HG03378 (cell line): ENCODE results near the gene PPP3CA.

Experiments
- ATAC-seq: cut with Tn5 transposase; IDR thresholded peaks from one replicate; pipeline ENCODE4 v1.9.1; 2021; ENCODE audit warnings: mild to moderate bottlenecking, moderate library complexity; ENCODE audit not compliant: unreplicated experiment

PPP3CA gene

DNA sequence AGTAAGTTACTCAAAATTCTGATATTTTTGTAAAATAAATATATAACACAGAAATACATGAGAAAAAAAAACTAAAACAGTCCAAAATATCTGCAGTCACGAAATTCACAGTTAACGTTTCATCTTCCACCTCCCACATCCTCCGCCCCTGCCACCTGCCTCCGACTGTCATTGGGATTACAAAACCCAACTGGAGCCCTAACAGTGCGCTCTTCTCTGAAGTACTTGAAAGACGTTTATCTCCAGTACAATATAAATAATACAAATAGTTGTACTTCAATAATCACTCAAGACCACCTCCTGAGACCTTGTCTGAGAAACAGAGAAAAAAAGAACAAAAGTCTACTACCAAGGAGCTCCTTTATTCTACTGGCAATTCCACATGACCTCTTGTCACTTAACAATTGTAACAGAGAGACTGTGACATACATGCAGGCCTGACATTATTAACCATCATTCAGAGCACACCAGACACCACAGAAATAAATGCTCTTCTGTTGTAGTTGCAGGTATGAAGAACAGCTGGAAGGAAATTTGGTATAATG is 280.6 kb downstream of the PPP3CA start:
- no peak for ATAC-seq

DNA sequence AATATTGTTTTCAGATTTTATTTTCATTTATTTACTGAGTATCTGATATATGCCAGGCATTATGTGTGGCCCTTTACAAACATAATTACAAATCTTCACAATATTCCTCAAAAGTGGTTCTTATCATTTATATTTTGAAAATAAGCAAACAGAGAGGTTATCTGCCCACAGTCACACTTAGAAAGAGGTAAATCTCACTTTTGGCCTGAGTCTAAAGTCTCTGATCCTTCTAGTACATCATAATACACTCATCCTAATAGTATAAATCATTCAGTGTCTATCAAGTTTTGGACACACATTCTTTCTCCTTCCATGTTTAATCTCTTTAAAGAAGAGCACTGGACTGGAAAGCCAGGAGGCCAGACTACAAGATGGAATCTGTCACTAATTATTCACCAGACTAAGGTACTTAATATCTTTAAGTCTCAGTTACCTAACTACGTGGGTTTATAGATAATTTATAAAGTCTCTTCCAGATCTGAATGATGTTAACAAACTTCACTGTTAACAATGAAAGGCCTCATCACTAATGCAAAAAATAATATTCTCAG is 281.3 kb downstream of the PPP3CA start:
- no peak for ATAC-seq

DNA sequence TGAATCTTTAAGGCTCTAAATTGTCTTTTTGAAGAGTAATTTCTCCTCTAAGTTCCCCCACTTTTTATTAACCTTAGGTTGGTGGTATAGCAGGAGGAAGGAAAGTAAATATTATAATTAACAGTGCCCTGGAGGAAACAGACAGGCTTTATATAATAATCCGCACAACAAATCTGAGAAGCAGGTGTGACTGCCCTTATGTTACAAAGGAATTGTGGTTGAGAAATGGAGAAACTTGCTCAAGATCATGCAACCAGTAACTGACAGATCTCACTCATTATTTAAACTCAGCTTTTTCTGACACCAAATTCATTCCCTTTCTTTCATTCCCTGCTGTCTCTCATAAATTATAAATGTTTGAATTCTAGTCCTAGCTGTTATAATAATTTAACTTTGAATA is 282.0 kb downstream of the PPP3CA start:
- ATAC-seq, result no peak

DNA sequence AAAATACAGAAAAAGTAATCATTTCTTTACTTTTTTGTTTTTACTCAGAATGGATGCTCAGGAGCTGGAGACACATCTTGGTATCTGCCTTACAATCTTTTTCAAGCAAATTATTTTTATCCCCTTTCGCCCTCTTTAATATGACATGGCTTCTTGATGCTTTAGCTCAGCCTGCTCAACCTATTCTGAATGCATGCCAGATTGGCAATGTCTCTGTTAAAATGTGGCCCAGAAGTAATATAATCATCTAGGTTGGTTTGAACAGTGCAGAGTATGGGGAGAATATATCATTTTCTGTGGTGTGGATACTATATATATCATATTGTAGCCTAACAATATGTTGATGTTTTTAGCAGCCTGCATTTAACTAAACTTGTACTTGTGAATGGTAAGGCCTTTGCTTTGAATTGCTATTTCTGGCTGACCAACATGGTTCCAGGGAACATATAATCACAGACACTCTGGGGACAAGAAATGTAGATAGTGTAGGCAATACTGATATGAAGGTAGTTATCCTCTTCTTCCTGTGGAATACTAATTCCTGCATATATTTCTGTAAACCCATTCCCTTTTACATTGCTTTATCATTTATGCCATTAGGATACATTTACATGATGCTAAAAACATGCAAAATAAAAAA is 282.7 kb downstream of the PPP3CA start:
- no peak for ATAC-seq

DNA sequence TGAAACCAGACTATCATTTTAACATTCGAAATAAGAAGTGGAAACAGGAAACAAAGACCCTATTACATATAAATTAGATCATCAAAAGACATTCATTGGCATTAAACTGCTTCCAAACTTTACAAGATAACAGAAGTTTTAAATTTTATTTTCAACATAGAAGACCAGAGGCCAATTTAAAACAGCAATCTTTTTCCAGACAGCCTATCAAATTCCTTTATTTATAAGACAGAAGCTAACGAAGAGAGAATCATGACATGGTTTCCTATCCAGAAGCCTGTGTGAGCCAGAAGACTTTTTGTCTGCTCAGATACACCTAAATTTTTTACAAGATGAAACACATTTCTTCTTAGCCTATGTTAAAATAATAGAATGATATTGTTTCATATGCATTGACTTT is 291.9 kb downstream of the PPP3CA start:
- ATAC-seq, result no peak

DNA sequence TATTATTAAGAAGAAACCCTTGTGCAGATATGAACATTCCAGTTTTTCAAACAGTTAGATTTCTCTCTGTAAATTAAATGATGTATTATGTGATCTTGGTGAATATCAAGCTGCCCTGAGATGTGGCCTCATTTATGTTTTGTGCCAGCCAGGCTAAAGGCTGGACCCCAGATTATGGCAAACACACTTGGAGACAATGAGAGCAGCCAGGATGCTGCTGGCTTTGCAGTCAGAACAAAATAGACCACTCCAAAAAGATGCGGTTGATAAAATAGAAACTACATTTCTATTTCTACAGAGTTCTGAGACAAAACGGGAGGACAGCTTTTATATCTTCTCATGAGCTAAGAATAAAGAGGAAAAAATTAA is 296.5 kb downstream of the PPP3CA start:
- ATAC-seq, result no peak

DNA sequence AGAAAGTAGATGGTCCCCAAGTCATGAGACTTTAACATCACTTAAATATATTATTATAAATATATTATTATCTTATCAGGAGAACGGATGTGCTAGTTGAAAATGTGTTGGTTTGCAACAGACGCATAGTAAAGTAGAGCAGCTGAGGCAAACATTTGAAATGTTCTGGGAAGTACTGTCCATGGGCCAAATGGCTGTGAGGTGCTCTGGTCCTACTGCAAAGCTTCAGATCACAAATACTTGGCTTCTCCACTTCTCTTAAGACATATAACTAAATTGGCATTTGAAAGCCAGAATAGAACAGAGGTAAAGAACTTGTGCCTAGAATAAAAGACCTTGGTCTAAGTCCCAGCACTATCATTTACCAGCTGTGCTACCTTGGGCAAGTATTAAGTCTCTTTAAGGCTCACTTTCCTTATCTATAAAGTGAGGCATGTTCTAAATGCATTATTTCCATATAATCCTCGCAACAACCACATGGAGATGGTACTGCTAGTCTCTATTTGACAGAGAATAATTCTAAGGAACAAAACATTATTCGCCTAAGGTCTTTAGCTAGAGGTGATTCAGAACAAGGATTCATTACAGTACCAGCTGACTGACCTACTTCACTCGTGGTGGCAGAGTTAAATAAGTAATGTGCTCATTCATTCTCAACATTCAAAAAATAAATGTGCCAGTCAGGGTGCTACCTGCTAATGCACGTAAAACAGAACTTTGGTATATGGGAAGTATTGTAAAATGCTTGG is 297.1 kb downstream of the PPP3CA start:
- ATAC-seq, result no peak

DNA sequence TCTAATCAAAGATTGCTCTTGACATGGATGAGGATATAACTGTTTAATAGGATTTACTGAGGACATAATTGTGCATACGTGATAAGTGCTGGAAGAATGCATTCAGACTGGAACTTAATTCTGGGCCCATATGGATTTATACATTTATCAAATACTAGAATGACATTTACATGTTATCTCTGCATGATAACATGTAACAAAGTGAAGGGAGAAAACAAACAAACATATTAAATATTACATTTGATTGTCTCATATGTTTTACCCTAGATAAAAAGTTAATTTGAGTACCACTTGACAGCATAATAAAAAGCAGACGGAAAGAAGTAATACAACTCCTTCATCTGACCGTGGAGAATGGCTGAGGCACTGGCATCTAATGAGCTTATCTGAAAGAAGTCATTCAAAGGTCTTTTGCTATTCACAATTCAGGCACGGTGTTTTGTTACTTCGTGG is 297.8 kb downstream of the PPP3CA start:
- ATAC-seq, result no peak

DNA sequence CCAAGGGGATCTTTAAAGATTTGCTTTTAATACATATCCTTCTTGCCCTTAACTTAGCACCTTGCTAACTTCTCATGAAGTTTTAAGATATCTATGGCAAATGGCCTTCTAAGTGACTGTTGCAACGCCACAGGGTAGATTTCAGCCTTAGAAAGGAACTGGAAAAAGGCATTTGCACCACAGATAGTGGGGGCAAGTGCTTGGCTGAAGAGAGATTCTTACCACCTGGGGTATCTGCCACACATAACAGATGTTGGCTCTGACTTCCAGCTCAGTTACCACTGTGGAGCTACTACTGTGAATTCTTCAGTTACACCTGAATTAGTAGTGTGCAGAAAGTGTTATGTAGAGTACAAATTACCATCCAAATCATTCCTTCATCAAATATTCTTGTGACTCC is 302.6 kb downstream of the PPP3CA start:
- no peak for ATAC-seq

DNA sequence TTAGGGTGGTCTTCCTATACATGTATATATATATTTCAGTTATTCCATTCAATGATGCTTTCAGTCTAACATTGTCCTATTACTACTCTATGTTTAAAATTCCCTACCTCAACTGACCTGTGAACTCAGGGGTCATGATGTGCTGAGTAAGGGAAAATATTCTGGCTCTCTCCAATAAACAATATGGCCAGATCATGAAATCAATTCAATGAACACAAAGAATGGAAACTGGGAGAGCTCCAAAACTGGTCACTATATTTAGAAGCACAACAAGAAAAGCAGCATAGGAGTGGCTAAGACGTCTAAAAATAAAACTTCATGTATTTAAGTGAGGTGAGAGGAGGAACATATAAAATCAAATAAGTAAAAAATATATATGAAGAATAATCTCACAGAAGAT is 304.5 kb downstream of the PPP3CA start:
- ATAC-seq, result no peak

DNA sequence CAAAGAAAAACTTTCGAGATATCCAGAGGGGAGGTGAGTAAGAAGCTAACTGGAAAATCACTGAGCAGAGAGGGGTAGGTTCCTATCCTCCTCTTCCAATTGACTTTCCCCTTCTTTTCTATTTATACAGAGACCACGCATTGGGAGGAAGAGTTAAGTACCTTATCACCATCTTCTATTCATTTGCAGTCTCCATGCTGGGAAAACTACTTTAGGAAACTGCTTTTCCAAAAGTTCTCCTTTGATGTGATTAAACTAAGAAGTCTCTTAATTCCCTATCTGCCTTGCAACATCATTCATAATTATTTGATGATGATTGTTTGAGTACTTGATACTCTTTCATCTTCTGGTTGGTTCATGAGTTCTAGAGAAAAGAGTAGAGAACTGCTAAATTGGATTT is 306.6 kb downstream of the PPP3CA start:
- ATAC-seq, result no peak

DNA sequence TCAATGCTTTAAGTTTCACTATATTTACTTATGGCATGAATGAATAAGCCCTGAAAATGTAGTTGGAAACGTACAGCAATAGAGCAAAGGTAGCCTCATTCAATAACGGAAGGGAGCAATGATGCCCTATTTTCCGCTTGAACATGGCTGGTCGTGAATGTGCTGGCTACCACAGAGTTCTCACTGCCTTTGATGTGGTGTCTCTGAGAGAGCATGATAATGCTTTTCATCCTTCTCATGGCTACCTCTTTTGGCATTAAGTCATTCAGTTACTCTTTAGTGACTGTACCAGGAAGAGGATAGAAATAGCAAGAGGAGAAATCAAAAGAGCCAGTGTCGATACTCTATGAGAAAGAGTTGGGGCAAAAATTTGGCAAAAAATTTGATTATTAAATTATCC is 308.0 kb downstream of the PPP3CA start:
- ATAC-seq, result no peak

DNA sequence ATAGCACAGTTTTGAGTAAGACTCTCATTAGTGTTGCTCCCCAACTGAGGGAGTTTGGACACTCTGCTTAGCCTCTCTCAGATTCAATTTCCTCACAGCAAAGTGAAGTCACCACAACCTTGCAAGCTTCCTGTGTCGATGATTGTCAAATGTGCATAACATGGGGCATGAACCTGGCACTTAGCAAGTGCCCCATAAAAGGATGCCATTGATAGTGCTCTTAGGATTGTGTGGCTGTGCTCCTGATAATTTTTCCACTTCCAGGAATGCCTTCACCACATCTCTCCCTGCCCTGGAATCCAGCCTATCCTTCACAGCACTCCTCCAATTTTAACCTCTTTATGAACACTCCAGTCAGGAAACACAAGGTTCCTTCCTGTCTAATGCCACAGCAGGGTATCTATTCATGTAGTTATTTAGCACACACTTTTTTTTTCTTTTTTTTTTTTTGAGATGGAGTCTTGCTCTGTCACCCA is 309.4 kb downstream of the PPP3CA start:
- peak; percentile 65 for ATAC-seq

DNA sequence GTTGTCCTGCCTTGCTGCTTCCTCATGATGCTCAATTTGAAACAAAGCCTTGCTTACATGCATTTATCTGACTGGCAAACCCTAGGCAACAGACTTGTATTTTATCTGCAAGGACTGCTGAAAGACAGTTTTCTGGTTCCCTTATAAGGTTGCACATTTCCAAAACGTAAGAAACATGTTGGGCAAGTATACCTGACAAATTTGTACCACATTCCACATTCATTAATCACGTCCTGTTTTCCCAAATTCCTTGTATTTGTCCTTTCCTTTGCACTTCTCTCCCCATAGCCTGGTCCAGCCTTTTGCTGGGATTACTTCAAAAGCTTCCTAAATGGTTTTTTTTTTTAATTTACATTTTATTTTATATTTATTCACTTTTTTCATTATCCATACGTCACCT is 310.1 kb downstream of the PPP3CA start:
- ATAC-seq, result no peak

DNA sequence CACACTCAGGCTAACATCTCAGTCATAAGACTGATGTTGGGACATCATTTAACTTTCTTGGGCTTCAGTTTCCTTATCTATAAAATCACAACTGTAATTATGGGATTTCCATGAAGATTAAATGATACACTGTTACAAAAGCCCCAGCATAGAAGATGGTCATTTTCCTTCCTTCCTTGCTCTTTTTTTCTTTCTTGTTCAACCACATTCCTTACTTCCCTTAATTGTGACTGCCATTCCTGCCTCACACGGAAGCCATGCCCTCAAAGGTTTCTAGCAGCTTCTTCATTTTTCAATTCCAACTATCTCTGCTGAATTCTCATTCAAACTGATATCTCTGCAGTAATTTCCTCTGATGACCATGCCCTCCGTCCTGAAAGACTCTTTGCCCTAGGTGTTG is 311.8 kb downstream of the PPP3CA start:
- no peak for ATAC-seq

DNA sequence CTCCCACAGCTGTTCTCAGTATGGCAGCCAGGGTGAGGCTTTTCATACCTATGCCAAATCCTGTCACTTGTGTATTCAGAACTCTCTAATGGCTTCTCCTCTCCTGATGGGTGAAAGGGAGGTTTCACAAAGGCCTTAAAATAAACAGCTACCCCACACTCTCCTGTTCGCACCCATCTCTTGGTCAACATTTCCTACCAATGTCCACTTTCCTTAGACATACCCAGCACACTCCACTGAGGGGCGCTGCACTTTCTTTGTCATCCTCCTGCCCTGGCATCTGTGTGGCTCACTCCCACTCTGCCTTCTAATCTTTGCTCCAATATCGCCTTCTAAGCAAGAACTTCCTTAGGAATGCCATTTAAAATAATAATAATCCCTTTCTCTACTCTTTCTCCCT is 313.3 kb downstream of the PPP3CA start:
- ATAC-seq, result no peak

DNA sequence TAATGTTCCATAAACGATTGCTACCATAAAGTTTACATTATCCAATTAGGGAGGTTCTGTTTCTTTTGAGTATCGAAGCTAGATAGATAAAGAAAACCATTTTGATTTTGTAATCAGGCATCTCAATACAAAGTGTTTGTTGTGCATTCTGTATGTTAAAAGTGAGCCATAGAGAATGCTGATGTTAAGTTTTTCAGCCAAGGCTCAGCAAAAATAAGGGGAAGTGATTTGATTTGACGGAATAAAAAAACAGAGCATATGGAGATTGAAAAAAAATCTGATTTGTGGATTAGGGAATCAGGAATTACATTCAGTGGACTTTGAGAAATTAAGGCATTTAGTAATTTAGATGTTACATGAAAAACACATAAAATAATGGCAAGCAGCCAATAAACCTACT is 314.8 kb downstream of the PPP3CA start:
- ATAC-seq, result no peak

DNA sequence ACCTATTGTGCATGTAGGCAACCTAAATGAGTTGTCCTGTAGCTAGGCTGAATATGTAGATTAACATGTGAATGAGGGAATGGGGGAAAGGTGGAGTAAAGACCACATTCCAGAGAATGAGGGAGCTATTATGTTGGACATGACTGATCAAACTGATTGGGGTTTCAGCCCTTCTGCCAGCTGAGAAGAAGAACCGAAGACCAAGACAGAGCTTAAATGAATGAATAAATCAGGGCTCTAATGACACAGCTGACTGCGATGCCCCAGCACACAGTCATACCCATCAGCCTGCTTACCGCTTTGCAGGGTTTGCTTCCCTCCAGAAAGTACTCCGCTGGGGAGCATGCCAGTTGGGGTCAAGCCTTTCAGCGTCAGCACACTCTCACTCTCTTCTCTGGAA is 315.4 kb downstream of the PPP3CA start:
- ATAC-seq, result no peak

DNA sequence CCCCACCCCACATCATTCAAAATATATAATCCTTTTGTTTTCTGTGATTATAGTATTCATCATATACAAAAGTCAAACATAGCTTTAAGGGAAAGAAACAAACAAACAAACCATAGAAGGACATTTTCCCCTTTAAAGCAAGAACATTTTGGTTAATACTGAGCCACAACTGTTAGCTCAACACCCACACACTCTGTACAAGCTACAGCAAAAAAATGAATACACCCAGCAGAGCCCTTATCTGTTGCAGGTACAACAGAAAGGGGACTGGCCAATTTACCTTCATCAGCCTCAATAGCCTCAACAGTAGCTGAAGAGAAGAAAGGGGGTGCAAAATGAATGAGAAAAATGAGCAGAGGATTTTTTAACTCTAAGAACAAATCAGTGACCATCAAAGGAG is 318.4 kb downstream of the PPP3CA start:
- ATAC-seq, result no peak

DNA sequence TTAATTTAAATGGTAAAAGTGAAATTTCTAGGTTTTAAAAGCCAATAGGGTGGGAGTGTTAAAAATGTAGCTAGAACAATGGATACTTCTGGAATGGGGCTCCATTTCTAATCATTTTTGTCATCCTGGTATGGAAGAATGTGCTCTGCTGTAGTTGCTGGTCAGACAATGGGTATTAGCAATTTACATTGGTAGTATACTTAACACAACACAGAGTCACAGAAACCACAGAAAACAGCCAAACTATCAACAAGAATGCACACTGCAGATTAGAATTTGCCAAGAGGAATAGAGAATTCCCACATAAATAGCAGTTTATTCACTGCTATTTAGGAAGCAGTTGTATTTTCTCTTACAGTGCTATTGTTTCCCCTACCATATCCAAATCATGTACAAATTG is 319.6 kb downstream of the PPP3CA start:
- ATAC-seq, result no peak

DNA sequence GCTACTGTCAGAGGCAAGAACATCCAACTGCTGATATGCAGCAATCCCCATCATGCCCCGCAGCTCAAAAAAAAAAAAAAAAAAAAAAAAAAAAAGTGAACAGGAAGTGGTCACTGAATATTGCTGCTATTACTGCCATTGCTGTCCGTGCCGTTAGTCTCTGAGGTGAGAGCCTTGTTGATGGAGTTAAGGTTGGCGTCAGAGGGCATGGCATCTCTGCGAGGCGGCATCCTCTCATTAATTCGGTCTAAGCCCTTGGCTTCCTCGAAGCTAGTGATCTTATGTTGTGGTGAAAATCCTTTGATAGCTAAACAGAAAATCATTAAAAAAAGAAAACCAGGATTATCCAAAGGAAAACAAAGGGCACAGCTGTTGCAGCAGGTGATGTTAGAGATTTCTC is 321.6 kb downstream of the PPP3CA start:
- no peak for ATAC-seq
